ENCODE data around the gene ZSWIM7.

DNA sequence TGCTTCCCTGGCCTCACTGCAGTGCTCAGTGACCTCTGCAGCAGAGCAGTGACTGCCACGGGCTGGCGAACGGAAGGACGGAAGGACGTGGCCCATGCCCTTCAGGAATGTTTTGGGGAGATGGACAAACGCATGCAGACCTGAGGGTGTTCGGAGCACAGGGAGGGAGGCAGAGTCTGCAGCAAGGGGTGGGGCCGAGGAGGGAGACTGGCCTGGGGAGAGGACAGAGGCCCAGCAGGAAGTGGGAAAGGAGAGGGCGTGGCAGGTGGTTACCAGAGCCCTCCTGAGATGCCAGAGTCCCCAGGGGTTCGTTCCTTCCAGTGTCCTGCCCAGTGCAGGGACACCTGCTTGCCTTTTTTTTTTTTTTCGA, 32.6 kb downstream of the ZSWIM7 start:
- TF ChIP-seq, protein P1, sequence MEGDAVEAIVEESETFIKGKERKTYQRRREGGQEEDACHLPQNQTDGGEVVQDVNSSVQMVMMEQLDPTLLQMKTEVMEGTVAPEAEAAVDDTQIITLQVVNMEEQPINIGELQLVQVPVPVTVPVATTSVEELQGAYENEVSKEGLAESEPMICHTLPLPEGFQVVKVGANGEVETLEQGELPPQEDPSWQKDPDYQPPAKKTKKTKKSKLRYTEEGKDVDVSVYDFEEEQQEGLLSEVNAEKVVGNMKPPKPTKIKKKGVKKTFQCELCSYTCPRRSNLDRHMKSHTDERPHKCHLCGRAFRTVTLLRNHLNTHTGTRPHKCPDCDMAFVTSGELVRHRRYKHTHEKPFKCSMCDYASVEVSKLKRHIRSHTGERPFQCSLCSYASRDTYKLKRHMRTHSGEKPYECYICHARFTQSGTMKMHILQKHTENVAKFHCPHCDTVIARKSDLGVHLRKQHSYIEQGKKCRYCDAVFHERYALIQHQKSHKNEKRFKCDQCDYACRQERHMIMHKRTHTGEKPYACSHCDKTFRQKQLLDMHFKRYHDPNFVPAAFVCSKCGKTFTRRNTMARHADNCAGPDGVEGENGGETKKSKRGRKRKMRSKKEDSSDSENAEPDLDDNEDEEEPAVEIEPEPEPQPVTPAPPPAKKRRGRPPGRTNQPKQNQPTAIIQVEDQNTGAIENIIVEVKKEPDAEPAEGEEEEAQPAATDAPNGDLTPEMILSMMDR (IDR thresholded peaks at IDR 0.05), result no peak
- TF ChIP-seq EP300 (IDR thresholded peaks at IDR 0.05), result no peak
- TF ChIP-seq POLR2A (IDR thresholded peaks at IDR 0.05), result no peak

Data from upper lobe of left lung (tissue), 4 donors.